ENCODE data around the gene SORBS1. TPM values are rescaled to one million over a fixed set of nuclear protein-coding genes. Genes with fewer than 3 reads are reported as not detected.

SORBS1 gene
- total and polyA plus RNA-seq, 12 donors: 140 to 1,253 (median 1,042) TPM

- Histone ChIP-seq H3K4me1 (peaks cover 11 to 92% (median 75%) of the 10 kb centered on the region in 9 donors), H3K4me3 (peak overlapping the region in 8 of 10 donors; percentile 5 to 56 (median 52))
- intact Hi-C loops (cut with DNase I): no loop called here
Measured at GRCh38 chr10:95411635-95412034, 149.5 kb downstream of the SORBS1 start.

GRCh38 chr10:95408983-95409873, 151.9 kb downstream of the SORBS1 start:
- no peak for TF ChIP-seq CTCF (IDR thresholded peaks at IDR 0.05)
- intact Hi-C loops (cut with DNase I): no loop called here
- H3K36me3 ChIP-seq: peaks cover 0 to 61% (median 14%) of the 10 kb centered on the region in 9 donors
- no peaks in the 10 kb centered on the region for H3K9me3 ChIP-seq
- peaks cover 8 to 94% (median 74%) of the 10 kb centered on the region in 9 donors for H3K4me1 ChIP-seq
- ATAC-seq (no peak), DNase-seq (peak in 1 of 2 donors; percentile 56)
- WGBS, 2 donors: 20 to 23% methylated on average over 3 of the region's 3 CpGs
- peak overlapping the region; percentile 79 to 97 (median 88) for H3K27ac ChIP-seq
- peak overlapping the region in 1 of 10 donors; percentile 3 for H3K4me3 ChIP-seq
- no peaks in the 10 kb centered on the region for H3K27me3 ChIP-seq

More at GRCh38 chr10:95411635-95412034, 149.5 kb downstream of the SORBS1 start:
- DNase-seq (no peak), ATAC-seq (no peak)
- 52 to 68% methylated on average over 4 of the region's 4 CpGs for WGBS, 2 donors
- no peak for TF ChIP-seq CTCF (IDR thresholded peaks at IDR 0.05)
- Histone ChIP-seq H3K27me3 (no peaks in the 10 kb centered on the region), H3K27ac (peak overlapping the region in 9 of 10 donors; percentile 8 to 97 (median 93)), H3K9me3 (no peaks in the 10 kb centered on the region), H3K36me3 (peaks cover 0 to 42% (median 4%) of the 10 kb centered on the region in 9 donors)

- intact Hi-C loops (cut with DNase I): no loop called here
- 65 to 73% methylated on average over 7 of the region's 7 CpGs for WGBS, 2 donors
- H3K4me1 ChIP-seq: peaks cover 8 to 91% (median 72%) of the 10 kb centered on the region in 9 donors
- TF ChIP-seq CTCF (IDR thresholded peaks at IDR 0.05): no peak
- ATAC-seq (no peak), DNase-seq (no peak)
- peaks cover 0 to 69% (median 14%) of the 10 kb centered on the region in 9 donors for H3K36me3 ChIP-seq
- H3K27me3 ChIP-seq: no peaks in the 10 kb centered on the region
- H3K27ac ChIP-seq: peak overlapping the region; percentile 79 to 97 (median 88)
- no peak overlapping the region for H3K4me3 ChIP-seq
- no peaks in the 10 kb centered on the region for H3K9me3 ChIP-seq
Measured at GRCh38 chr10:95408148-95408960, 152.8 kb downstream of the SORBS1 start.

GRCh38 chr10:95407546-95407945, 153.6 kb downstream of the SORBS1 start:
- intact Hi-C loops (cut with DNase I): no loop called here
- no peak for ATAC-seq
- peak overlapping the region; percentile 79 to 97 (median 88) for H3K27ac ChIP-seq
- no peaks in the 10 kb centered on the region for H3K27me3 ChIP-seq
- no peak for DNase-seq
- no peaks in the 10 kb centered on the region for H3K9me3 ChIP-seq
- 76 to 86% methylated on average over 7 of the region's 7 CpGs for WGBS, 2 donors
- TF ChIP-seq CTCF (IDR thresholded peaks at IDR 0.05): no peak
- peaks cover 8 to 91% (median 73%) of the 10 kb centered on the region in 9 donors for H3K4me1 ChIP-seq
- H3K36me3 ChIP-seq: peaks cover 0 to 78% (median 14%) of the 10 kb centered on the region in 9 donors
- H3K4me3 ChIP-seq: no peak overlapping the region
